Testis (tissue), 3 donors: ENCODE data around the gene SCAMP1. TPM values are rescaled to one million over a fixed set of nuclear protein-coding genes. Genes with fewer than 3 reads are reported as not detected.

Experiments
- DNase-seq: peaks from one replicate; pipeline ENCODE4 v3.0.0-alpha.2; 2019
- H3K27ac ChIP-seq, 2 donors: fragments of 200-600 bp; sonication (generic); one replicate each; pipeline ENCODE4 v1.5.1; 2019
- H3K27me3 ChIP-seq: fragments of 200-600 bp; sonication (generic); one replicate; pipeline ENCODE4 v1.5.1; 2019
- H3K36me3 ChIP-seq: fragments of 200-600 bp; sonication (generic); one replicate; pipeline ENCODE4 v1.5.1; 2017; ENCODE audit warnings: low read depth; ENCODE audit errors: missing control alignments
- H3K4me1 ChIP-seq: fragments of 200-600 bp; sonication (generic); one replicate; pipeline ENCODE4 v1.5.1; 2019
- H3K4me3 ChIP-seq, 2 donors: fragments of 200-600 bp; sonication (generic); one replicate each; pipeline ENCODE4 v1.5.1; 2017 to 2019
- H3K9me3 ChIP-seq: fragments of 200-600 bp; sonication (generic); one replicate; pipeline ENCODE4 v1.5.1; 2017
- POLR2A ChIP-seq: fragments of 450-650 bp; IDR thresholded peaks from one replicate; pipeline ENCODE4 v1.6.1; 2017; ENCODE audit warnings: antibody characterized with exemption, mild to moderate bottlenecking, moderate library complexity
- WGBS, 2 donors: methylation state at CpG; one replicate each; pipeline ENCODE4 v1.1.5; 2018; 5-methylcytosine and 5-hydroxymethylcytosine counted together
- intact Hi-C: fragments of 100-400 bp; cut with DNase I; formaldehyde crosslinking; loops from one replicate; pipeline ENCODE4 v1.15.1; 2023; ENCODE audit warnings: low total_unique reads
- polyA plus RNA-seq: library from polyadenylated mRNA; stranded (reverse); fragments of 350-450 nt; fragmentation: Illumina TruSeq; extraction: RNeasy Lipid Tissue Mini Kit (QIAGEN cat#74804); gene quantifications from one replicate; pipeline ENCODE4 v1.2.3, GENCODE V29; 2014; ENCODE audit warnings: low read depth, low replicate concordance; ENCODE audit not compliant: insufficient read depth
- total RNA-seq, 2 donors: library from RNA; depleted of rRNA; stranded (reverse); fragments of >200 nt; gene quantifications; one replicate each; pipeline ENCODE4 v1.2.3, GENCODE V29; 2016
- TF ChIP-seq, protein P1 (sequence below), 3 experiments: fragments of 450-650 bp in 2 of 3; fragments of 200-600 bp in 1 of 3; sonication (generic) in 1 of 3; IDR thresholded peaks; one replicate each; pipeline ENCODE4 v1.5.1; 2016 to 2019; ENCODE audit warnings: antibody characterized with exemption in 3 of 3, mild to moderate bottlenecking in 2 of 3, moderate library complexity in 1 of 3

SCAMP1 gene
- total and polyA plus RNA-seq, 3 donors from 2014 or later, result 22.5 to 35.9 (median 28.3) TPM

- Histone ChIP-seq H3K9me3 (no peaks in the 10 kb centered on the region), H3K4me3 (no peak overlapping the region), H3K4me1 (no peaks in the 10 kb centered on the region), H3K36me3 (no peaks in the 10 kb centered on the region), H3K27me3 (no peaks in the 10 kb centered on the region), H3K27ac (no peak overlapping the region)
- intact Hi-C loops, result no loop called here
- no peak for TF ChIP-seq POLR2A
- TF ChIP-seq, protein P1, sequence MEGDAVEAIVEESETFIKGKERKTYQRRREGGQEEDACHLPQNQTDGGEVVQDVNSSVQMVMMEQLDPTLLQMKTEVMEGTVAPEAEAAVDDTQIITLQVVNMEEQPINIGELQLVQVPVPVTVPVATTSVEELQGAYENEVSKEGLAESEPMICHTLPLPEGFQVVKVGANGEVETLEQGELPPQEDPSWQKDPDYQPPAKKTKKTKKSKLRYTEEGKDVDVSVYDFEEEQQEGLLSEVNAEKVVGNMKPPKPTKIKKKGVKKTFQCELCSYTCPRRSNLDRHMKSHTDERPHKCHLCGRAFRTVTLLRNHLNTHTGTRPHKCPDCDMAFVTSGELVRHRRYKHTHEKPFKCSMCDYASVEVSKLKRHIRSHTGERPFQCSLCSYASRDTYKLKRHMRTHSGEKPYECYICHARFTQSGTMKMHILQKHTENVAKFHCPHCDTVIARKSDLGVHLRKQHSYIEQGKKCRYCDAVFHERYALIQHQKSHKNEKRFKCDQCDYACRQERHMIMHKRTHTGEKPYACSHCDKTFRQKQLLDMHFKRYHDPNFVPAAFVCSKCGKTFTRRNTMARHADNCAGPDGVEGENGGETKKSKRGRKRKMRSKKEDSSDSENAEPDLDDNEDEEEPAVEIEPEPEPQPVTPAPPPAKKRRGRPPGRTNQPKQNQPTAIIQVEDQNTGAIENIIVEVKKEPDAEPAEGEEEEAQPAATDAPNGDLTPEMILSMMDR (IDR thresholded peaks at IDR 0.05), result no peak
- DNase-seq, result no peak
These were observed 37.2 kb upstream of the SCAMP1 start for GRCh38 chr5:78323241-78323640.

DNA sequence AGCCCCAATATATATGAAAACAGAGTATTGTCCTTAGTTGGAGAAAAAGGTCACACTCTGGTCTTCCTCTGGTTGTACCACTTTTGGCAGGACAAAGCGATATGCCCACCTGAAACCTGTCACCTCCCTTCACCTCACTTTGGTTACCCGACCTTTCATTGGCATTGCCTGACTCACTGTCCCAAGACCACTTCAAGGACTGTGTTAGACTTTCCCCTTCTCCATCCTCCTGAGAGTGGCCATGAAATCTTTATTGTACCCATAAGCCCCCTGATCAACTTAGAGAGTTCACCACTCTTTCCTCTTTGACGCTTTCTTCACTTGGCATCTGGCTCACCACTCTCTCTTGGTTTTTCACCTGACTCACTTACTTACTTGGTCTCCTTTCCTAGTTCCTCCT, 33.5 kb upstream of the SCAMP1 start:
- DNase-seq, result no peak
- Histone ChIP-seq H3K27me3 (no peaks in the 10 kb centered on the region), H3K4me1 (no peaks in the 10 kb centered on the region), H3K27ac (no peak overlapping the region), H3K4me3 (no peak overlapping the region), H3K9me3 (no peaks in the 10 kb centered on the region), H3K36me3 (no peaks in the 10 kb centered on the region)
- intact Hi-C loops, result no loop called here
- WGBS, 2 donors, result 95 to 98% methylated on average over 3 of the region's 3 CpGs
- TF ChIP-seq POLR2A, result no peak
- TF ChIP-seq, protein P1 (IDR thresholded peaks at IDR 0.05), result no peak

GRCh38 chr5:78327761-78328510, 32.5 kb upstream of the SCAMP1 start:
- H3K36me3 ChIP-seq, result no peaks in the 10 kb centered on the region
- DNase-seq, result no peak
- WGBS, 2 donors, result 93 to 97% methylated on average over 6 of the region's 6 CpGs
- H3K4me1 ChIP-seq, result no peaks in the 10 kb centered on the region
- TF ChIP-seq POLR2A, result no peak
- TF ChIP-seq, protein P1 (IDR thresholded peaks at IDR 0.05), result no peak
- intact Hi-C loops, result no loop called here
- no peak overlapping the region for H3K4me3 ChIP-seq
- H3K27me3 ChIP-seq, result no peaks in the 10 kb centered on the region
- H3K9me3 ChIP-seq, result no peaks in the 10 kb centered on the region
- no peak overlapping the region for H3K27ac ChIP-seq

DNA sequence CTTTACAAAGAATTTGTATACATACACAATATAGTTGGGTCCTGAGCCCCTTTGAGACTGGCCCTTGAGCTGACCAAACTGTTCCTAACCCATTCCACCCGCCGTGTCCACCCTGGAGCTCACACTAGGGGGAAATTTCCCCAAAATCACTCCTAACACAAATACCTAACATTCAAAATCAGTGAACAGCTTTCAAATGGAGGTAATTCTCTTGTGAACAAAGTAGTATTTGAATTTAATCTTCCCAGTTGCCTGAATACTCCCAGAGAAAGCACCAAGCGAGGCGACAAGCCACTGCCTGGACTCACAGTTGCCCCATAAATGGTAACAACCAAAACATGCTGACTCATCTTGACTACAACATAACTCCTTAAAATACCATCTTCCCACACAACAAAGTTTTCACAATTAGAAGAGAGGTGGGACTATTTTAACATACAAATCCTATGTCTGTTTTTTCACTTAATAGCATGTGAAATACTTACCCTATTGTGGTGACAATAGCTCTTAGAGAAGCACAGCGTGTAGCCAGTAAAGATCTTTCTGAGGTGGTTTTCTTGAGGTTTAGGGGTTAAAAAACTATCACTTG, 31.7 kb upstream of the SCAMP1 start:
- 90 to 96% methylated on average over 5 of the region's 5 CpGs for WGBS, 2 donors
- intact Hi-C loops, result no loop called here
- no peak for DNase-seq
- H3K4me1 ChIP-seq, result no peaks in the 10 kb centered on the region
- H3K9me3 ChIP-seq, result no peaks in the 10 kb centered on the region
- H3K4me3 ChIP-seq, result no peak overlapping the region
- H3K27ac ChIP-seq, result no peak overlapping the region
- no peaks in the 10 kb centered on the region for H3K36me3 ChIP-seq
- TF ChIP-seq POLR2A, result no peak
- TF ChIP-seq, protein P1 (IDR thresholded peaks at IDR 0.05), result no peak
- no peaks in the 10 kb centered on the region for H3K27me3 ChIP-seq
